Thyroid gland (tissue), 4 donors: ENCODE measurements around the gene NKD1. TPM values are rescaled to one million over a fixed set of nuclear protein-coding genes. Genes with fewer than 3 reads are reported as not detected.

Experiments used
- DNase-seq, 2 donors: peaks; one replicate each; pipeline ENCODE4 v3.0.0-alpha.2; 2019
- H3K27ac ChIP-seq, 3 donors: fragments of 200-600 bp; sonication (generic); 1 replicate in 2 of 3; 2 replicates in 1 of 3; pipeline ENCODE4 v1.5.1; 2016 to 2019; ENCODE audit warnings: mild to moderate bottlenecking in 1 of 3, moderate library complexity in 1 of 3
- H3K27me3 ChIP-seq: fragments of 200-600 bp; sonication (generic); one replicate; pipeline ENCODE4 v1.5.1; 2019
- H3K36me3 ChIP-seq, 2 donors: fragments of 200-600 bp; sonication (generic); one replicate each; pipeline ENCODE4 v1.5.1; 2016 to 2019
- H3K4me1 ChIP-seq, 2 donors: fragments of 200-600 bp; sonication (generic); one replicate each; pipeline ENCODE4 v1.5.1; 2017 to 2019
- H3K4me3 ChIP-seq, 3 donors: fragments of 200-600 bp; sonication (generic); replicated peaks in 1 of 3; 1 replicate in 2 of 3; 2 replicates in 1 of 3; pipeline ENCODE4 v1.5.1; 2016; ENCODE audit warnings: mild to moderate bottlenecking in 1 of 3
- H3K9me3 ChIP-seq: fragments of 200-600 bp; sonication (generic); one replicate; pipeline ENCODE4 v1.5.1; 2017
- POLR2A ChIP-seq, 2 donors: fragments of 450-650 bp; IDR thresholded peaks; one replicate each; pipeline ENCODE4 v1.6.1; 2017; ENCODE audit warnings: antibody characterized with exemption in 2 of 2, mild to moderate bottlenecking in 2 of 2, moderate library complexity in 1 of 2
- WGBS, 2 donors: methylation state at CpG; one replicate each; pipeline ENCODE4 v1.1.5; 2017; 5-methylcytosine and 5-hydroxymethylcytosine counted together
- intact Hi-C: fragments of 100-400 bp; cut with DNase I; formaldehyde crosslinking; loops from one replicate; pipeline ENCODE4 v1.15.1; 2023
- total RNA-seq, 4 donors: library from RNA; depleted of rRNA; stranded (reverse); fragments of >200 nt; gene quantifications; one replicate each; pipeline ENCODE4 v1.2.3, GENCODE V29; 2016
- TF ChIP-seq, protein P1 (sequence below), 6 experiments: fragments of 200-600 bp in 3 of 6; fragments of 450-650 bp in 3 of 6; sonication (generic) in 3 of 6; IDR thresholded peaks; one replicate each; pipeline ENCODE4 v1.5.1; 2016 to 2019; ENCODE audit warnings: antibody characterized with exemption in 6 of 6, mild to moderate bottlenecking in 2 of 6, inconsistent platforms in 1 of 6, moderate library complexity in 1 of 6

NKD1 gene
- total RNA-seq, 4 donors from 2014 or later: 0.63 to 13.8 (median 1.1) TPM

DNA sequence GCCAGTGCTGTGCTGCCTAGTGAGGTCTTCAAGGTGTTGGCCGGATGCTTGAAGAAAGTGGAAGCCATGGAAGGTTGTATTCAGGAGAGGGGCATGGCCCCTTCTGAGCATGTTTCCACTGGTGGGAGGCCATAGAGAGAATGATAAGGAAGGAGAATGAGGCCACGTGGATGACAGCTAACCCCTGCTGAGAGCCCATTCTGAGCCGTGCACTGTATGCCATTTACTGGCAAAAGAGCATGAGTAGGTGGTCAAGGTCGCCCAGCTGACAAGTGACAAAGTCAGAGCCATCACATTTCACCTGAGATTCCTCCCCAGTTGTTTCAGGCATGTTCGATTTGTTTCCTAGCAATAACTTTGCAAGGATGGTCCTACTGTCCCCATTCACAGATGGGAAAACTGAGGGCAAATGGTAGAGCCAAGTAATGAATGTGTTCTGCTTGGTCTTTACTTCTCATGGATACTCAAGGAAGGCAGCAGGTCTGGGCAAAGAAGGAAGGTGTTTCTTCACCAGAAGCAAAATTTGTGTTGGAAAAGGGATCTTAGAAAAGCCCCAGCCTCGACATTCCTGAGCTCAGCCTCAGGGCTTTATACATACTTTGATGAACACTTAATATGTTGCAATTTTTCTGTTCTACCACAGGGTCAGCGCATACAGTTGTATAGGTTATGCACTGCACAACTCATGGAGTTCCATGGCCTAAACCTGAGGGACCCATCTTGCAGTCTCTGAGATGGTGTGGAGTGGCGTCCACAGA is 10.5 kb upstream of the NKD1 start:
- Histone ChIP-seq H3K36me3 (no peaks in the 10 kb centered on the region), H3K4me3 (no peak overlapping the region), H3K27me3 (no peaks in the 10 kb centered on the region), H3K9me3 (no peaks in the 10 kb centered on the region), H3K27ac (no peak overlapping the region), H3K4me1 (no peaks in the 10 kb centered on the region)
- intact Hi-C loops: no loop called here
- DNase-seq: no peak
- TF ChIP-seq, protein P1, sequence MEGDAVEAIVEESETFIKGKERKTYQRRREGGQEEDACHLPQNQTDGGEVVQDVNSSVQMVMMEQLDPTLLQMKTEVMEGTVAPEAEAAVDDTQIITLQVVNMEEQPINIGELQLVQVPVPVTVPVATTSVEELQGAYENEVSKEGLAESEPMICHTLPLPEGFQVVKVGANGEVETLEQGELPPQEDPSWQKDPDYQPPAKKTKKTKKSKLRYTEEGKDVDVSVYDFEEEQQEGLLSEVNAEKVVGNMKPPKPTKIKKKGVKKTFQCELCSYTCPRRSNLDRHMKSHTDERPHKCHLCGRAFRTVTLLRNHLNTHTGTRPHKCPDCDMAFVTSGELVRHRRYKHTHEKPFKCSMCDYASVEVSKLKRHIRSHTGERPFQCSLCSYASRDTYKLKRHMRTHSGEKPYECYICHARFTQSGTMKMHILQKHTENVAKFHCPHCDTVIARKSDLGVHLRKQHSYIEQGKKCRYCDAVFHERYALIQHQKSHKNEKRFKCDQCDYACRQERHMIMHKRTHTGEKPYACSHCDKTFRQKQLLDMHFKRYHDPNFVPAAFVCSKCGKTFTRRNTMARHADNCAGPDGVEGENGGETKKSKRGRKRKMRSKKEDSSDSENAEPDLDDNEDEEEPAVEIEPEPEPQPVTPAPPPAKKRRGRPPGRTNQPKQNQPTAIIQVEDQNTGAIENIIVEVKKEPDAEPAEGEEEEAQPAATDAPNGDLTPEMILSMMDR (IDR thresholded peaks at IDR 0.05): no peak
- TF ChIP-seq POLR2A (IDR thresholded peaks at IDR 0.05): no peak
- WGBS, 2 donors: 85 to 88% methylated on average over 8 of the region's 8 CpGs

DNA sequence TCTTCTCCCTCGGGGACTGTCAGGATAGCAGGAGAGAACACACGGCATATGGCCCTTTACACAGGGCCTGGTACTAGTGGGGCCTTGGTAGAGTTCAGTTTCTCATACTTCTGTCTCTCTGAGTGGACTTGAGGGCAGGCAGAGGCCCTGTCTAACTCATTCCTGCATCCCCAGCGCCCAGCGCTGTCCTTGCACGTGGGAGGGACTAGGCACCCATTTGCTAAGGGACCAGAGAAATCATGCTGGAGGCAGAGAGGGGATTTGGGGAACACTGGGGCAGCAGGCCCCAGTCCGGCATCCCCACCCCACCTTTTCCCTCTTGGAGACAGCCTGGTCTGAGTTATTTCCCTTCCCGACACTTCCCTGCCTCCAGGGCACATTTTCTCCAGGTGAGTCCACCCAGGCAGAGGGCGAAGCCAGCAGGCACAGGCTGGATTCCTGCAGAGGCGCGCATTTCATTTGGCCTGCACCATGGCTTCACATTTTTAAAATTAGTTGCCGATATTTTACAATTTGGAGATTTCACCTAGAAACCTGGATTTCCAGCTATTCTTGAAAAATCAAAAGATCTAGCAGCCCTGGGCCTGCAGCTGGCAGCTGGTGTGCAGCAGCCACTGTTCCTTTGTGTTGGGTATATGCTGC is 9.7 kb upstream of the NKD1 start:
- Histone ChIP-seq H3K4me1 (no peaks in the 10 kb centered on the region), H3K4me3 (no peak overlapping the region), H3K9me3 (no peaks in the 10 kb centered on the region), H3K27ac (no peak overlapping the region), H3K36me3 (no peaks in the 10 kb centered on the region), H3K27me3 (no peaks in the 10 kb centered on the region)
- WGBS, 2 donors: 88 to 89% methylated on average over 10 to 11 of the region's 11 CpGs
- DNase-seq: no peak
- intact Hi-C loops: no loop called here
- TF ChIP-seq POLR2A (IDR thresholded peaks at IDR 0.05): no peak
- TF ChIP-seq, protein P1 (IDR thresholded peaks at IDR 0.05): no peak

DNA sequence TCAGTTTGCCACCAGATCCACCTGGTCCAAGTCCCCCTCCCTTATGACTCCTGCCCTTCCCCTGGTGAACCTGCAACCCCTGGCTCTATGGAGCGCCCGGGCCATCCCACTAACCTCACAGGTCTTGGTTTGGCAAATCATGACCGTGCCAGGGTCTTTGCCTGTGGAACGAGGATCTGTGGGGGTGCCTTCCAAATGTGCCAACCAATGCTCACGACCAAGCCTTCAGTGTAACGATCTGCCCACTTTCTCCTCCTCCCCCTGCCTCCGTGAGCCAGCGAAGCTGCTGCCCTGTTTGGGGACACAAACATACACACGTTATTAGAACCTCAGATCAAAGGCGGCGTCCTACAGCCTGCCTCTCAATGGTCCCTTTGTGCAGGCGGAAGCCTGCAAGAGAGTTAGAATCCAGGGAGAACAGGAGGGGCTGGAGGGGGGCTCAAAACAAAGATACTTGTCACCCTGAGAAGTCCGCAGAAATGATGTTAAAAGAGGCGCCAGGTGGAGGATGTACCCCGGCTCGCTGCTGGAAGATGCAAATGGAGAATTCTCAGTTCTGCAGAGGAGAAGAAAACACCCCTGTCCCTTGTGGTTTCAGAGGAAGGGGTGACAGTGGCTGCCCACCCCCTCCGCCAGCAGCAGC is 9.0 kb upstream of the NKD1 start:
- no peak for DNase-seq

DNA sequence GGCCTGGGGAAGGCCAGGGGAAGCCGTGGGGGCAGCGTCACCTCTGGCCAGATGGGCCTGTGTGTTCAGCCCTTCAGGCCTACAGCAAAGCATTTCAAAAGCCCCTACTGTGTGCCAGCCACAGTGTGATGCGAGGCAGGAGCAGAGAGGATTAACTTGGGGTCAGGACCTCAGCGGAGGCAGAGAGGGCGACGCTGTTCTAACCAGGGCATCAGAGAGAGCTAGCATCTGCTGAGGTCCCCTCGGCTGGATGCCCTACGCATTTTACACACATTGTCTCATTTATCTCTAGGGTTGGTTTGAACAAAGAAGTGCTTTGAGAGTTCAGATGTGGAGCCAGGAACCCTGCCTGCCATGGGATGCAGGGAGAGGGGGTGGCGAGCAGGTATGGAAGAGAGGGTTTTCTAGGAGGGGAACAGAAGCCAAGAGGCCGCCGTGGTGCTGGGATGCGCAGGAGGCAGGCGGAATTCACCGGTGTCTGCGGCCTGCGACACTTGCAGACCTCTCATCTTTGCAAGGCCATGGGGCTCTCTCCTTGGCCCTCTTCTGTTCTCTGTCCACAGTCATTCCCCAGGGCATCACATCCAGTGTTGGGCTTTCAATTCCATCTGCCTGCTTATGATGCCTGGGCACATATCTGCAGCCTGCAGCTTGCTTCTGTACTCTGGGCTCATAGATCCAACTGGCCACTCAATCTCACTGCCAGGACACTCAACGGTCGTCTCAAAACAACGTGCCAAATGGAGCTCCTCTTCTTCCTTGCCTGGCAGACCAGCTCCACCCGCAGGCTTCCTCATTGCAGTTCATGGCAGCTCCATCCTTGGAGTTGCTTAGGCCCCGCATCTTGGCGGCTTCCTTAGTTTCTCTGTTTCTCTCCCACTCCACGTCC is 8.1 kb upstream of the NKD1 start:
- no peaks in the 10 kb centered on the region for H3K27me3 ChIP-seq
- intact Hi-C loops: no loop called here
- H3K4me1 ChIP-seq: no peaks in the 10 kb centered on the region
- DNase-seq: no peak
- no peaks in the 10 kb centered on the region for H3K9me3 ChIP-seq
- WGBS, 2 donors: 76 to 77% methylated on average over 23 of the region's 23 CpGs
- no peaks in the 10 kb centered on the region for H3K36me3 ChIP-seq
- H3K4me3 ChIP-seq: no peak overlapping the region
- TF ChIP-seq, protein P1 (IDR thresholded peaks at IDR 0.05): no peak
- TF ChIP-seq POLR2A (IDR thresholded peaks at IDR 0.05): no peak
- no peak overlapping the region for H3K27ac ChIP-seq

More for the DNA sequence above, 9.0 kb upstream of the NKD1 start:
- H3K36me3 ChIP-seq: no peaks in the 10 kb centered on the region
- WGBS, 2 donors: 69 to 74% methylated on average over 16 to 17 of the region's 17 CpGs
- H3K4me3 ChIP-seq: no peak overlapping the region
- no peaks in the 10 kb centered on the region for H3K9me3 ChIP-seq
- no peaks in the 10 kb centered on the region for H3K27me3 ChIP-seq
- H3K27ac ChIP-seq: no peak overlapping the region
- intact Hi-C loops: no loop called here
- H3K4me1 ChIP-seq: no peaks in the 10 kb centered on the region
- TF ChIP-seq, protein P1 (IDR thresholded peaks at IDR 0.05): no peak
- no peak for TF ChIP-seq POLR2A (IDR thresholded peaks at IDR 0.05)
